ENCODE data around the gene DMRTC2.

Gene DMRTC2

DNA sequence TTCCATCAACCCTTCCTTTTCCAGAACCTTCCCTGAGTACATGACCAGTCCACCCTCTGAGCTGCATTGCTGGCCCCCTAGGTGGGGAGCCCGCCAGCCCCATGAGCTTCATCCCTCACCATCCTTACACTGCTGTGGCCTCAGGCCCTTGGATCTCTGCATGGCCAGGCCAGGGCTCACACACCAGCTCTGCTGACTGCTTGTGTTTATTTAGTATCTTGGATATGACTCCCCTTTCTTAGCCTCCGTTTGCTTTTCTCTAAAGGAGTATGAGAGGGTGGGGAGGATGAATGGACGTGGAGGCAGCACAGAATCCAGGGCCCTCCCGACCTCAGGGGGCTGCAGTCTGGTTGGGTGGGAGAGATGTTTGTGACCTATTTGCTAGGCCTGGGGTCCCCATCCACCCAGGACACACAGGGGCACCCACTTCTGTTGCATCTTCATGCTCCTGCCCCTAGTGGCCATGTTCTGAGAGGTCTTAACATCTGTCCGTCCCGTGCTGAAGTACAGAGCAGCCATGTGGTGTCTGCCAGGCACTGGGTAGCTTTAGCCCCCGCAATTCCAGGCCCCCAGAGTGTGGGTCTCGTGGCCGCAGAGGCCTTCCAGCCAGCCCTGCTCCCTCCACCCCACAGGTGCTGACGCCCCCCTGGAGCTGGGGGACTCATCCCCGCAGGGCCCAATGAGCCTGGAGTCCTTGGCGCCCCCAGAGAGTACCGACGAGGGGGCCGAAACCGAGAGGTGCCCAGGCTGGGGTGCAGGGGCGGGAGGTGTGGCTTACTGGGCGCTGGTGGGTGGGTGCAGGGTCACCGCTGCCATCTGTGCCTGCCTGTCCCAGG is 51.1 kb downstream of the DMRTC2 start:
- no peak overlapping the region for H3K4me3 ChIP-seq (ENCODE audit: low read depth, low read length)
- TF ChIP-seq, protein P1, sequence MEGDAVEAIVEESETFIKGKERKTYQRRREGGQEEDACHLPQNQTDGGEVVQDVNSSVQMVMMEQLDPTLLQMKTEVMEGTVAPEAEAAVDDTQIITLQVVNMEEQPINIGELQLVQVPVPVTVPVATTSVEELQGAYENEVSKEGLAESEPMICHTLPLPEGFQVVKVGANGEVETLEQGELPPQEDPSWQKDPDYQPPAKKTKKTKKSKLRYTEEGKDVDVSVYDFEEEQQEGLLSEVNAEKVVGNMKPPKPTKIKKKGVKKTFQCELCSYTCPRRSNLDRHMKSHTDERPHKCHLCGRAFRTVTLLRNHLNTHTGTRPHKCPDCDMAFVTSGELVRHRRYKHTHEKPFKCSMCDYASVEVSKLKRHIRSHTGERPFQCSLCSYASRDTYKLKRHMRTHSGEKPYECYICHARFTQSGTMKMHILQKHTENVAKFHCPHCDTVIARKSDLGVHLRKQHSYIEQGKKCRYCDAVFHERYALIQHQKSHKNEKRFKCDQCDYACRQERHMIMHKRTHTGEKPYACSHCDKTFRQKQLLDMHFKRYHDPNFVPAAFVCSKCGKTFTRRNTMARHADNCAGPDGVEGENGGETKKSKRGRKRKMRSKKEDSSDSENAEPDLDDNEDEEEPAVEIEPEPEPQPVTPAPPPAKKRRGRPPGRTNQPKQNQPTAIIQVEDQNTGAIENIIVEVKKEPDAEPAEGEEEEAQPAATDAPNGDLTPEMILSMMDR (IDR thresholded peaks at IDR 0.05; ENCODE audit: insufficient read depth, low read length, missing control alignments): peak; percentile 20
- DNase-seq (ENCODE audit: low read depth, low spot score): no peak
- CTCF ChIA-PET: interaction anchor here (1.5 kb wide), 1 partner anchor 62 kb away, joined by 3 read pairs; no protein-coding TSS in a partner anchor
- POLR2A ChIA-PET: no interaction called here

DNA sequence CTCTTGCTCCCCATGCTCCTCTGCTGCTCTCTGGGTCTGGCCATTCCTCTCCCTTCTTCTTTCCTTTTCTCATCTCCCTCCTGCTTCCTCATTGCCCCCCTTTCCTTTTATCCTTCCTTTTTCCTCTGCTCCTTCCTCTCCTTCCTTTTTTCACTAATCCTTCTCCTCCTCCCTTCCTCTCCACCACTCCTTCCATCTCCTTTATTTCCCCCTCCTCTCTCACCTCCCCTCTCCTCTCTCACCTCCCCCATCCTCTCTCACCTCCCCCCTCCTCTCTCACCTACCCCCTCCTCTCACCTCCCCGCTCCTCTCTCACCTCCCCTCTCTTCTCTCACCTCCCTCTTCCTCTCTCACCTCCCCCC is 51.7 kb downstream of the DMRTC2 start:
- DNase-seq (ENCODE audit: low read depth, low spot score): no peak
- TF ChIP-seq, protein P1 (IDR thresholded peaks at IDR 0.05; ENCODE audit: insufficient read depth, low read length, missing control alignments): no peak
- CTCF ChIA-PET: interaction anchor here (1.5 kb wide), 1 partner anchor 62 kb away, joined by 3 read pairs; no protein-coding TSS in a partner anchor
- POLR2A ChIA-PET: no interaction called here
- no peak overlapping the region for H3K4me3 ChIP-seq (ENCODE audit: low read depth, low read length)

DNA sequence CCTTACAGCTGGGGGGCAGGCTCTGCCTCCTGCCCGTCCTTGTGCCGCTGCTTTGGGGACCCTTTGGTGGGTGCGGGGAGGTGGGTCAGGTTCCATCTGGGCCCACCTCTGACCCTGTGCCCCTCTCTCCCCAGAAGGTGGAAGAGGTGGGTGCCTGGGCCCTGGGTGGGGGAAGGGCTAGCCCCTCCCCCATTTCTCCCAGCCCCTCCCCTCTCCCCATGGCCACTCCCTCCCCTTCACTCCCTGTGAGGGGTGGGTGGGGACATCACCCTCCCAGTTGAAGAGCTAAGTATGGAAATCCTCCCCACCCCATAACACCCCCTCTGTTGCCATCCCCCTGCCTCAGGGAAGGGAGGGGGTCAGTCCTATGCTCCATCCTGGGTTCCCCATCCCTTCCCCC is 52.3 kb downstream of the DMRTC2 start:
- DNase-seq (ENCODE audit: low read depth, low spot score): no peak
- no peak overlapping the region for H3K4me3 ChIP-seq (ENCODE audit: low read depth, low read length)
- ChIA-PET CTCF (no interaction called here), POLR2A (no interaction called here)
- TF ChIP-seq, protein P1 (IDR thresholded peaks at IDR 0.05; ENCODE audit: insufficient read depth, low read length, missing control alignments): no peak

DNA sequence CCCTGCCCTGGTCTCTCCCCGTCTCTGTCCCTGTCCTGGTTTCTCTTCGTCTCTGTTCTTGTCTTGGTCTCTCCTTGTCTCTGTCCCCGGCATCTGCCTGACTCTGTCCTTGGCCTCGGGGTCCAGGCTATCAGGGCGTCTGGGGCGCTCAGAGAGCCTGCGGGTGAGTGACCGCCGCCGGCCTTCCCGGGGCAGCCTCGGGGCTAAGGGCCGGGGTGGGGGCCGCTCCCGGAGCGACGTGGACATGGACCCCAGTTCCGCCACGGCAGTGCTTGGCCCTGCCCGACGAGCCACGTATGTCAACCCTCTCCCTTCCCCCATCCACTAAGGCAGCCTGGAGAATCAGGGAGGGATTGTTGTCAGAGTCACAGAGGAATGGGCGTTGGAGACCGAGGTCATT is 53.0 kb downstream of the DMRTC2 start:
- CTCF ChIA-PET: no interaction called here
- POLR2A ChIA-PET: no interaction called here
- H3K4me3 ChIP-seq (ENCODE audit: low read depth, low read length): no peak overlapping the region
- no peak for DNase-seq (ENCODE audit: low read depth, low spot score)
- TF ChIP-seq, protein P1 (IDR thresholded peaks at IDR 0.05; ENCODE audit: insufficient read depth, low read length, missing control alignments): no peak

DNA sequence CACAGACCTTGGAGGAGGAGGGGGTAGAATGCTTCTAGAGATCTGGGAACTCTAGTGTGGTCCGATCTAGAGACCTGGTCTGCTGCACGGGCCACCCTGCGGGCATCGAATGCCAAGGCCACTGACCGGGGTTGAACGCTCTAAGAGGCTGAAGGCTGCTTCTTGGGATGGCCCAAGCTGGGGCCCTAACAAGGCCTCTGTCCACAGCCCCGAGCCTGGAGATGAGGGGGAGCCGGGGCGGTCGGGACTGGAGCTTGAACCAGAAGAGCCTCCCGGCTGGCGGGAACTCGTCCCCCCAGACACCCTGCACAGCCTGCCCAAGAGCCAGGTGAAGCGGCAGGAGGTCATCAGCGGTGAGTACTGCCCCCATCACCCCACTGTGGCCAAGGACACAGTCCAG is 53.4 kb downstream of the DMRTC2 start:
- CTCF ChIA-PET: no interaction called here
- DNase-seq (ENCODE audit: low read depth, low spot score): no peak
- no peak overlapping the region for H3K4me3 ChIP-seq (ENCODE audit: low read depth, low read length)
- TF ChIP-seq, protein P1 (IDR thresholded peaks at IDR 0.05; ENCODE audit: insufficient read depth, low read length, missing control alignments): no peak
- POLR2A ChIA-PET: no interaction called here

Measured in AG04449 (cell line).